Esophagus squamous epithelium (tissue), 5 donors: ENCODE results near the gene RHEBL1. TPM values are rescaled to one million over a fixed set of nuclear protein-coding genes. Genes with fewer than 3 reads are reported as not detected.

ENCODE experiments used
- DNase-seq: peaks from one replicate; lab custom pipeline; 2025; lab: John Stamatoyannopoulos, UW
- H3K27ac ChIP-seq, 4 donors: fragments of 200-600 bp; sonication (generic); one replicate each; pipeline ENCODE4 v1.5.1; 2016 to 2019; ENCODE audit warnings: mild to moderate bottlenecking in 1 of 4
- H3K27me3 ChIP-seq, 4 donors: fragments of 200-600 bp; sonication (generic); 1 replicate in 3 of 4; 2 replicates in 1 of 4; pipeline versions ENCODE4 v1.5.1 to v1.6.0; 2017 to 2021; ENCODE audit warnings: antibody characterized with exemption in 1 of 4
- H3K36me3 ChIP-seq, 3 donors: fragments of 200-600 bp; sonication (generic); one replicate each; pipeline ENCODE4 v1.5.1; 2016 to 2019
- H3K4me1 ChIP-seq, 3 donors: fragments of 200-600 bp; sonication (generic); one replicate each; pipeline ENCODE4 v1.5.1; 2017 to 2019
- H3K4me3 ChIP-seq, 4 donors: fragments of 200-600 bp; sonication (generic); 1 replicate in 3 of 4; 2 replicates in 1 of 4; pipeline ENCODE4 v1.5.1; 2016 to 2019; ENCODE audit warnings: mild to moderate bottlenecking in 2 of 4, moderate library complexity in 1 of 4
- H3K9me3 ChIP-seq, 3 donors: fragments of 200-600 bp; sonication (generic); one replicate each; pipeline ENCODE4 v1.5.1; 2016 to 2019
- POLR2A ChIP-seq, 4 donors: fragments of 450-650 bp; IDR thresholded peaks; one replicate each; pipeline ENCODE4 v1.6.1; 2017; ENCODE audit warnings: antibody characterized with exemption in 4 of 4, mild to moderate bottlenecking in 4 of 4, moderate library complexity in 3 of 4
- WGBS, 2 donors: methylation state at CpG; one replicate each; pipeline ENCODE4 v1.1.5; 2018; 5-methylcytosine and 5-hydroxymethylcytosine counted together
- intact Hi-C: fragments of 100-400 bp; cut with DNase I; formaldehyde crosslinking; loops from one replicate; pipeline ENCODE4 v1.15.0; 2022
- total RNA-seq, 4 donors: library from RNA; depleted of rRNA; stranded (reverse); fragments of >200 nt; gene quantifications; one replicate each; pipeline ENCODE4 v1.1.0, GENCODE V29; 2016
- TF ChIP-seq, protein P1 (sequence below), 6 experiments: fragments of 450-650 bp in 4 of 6; fragments of 200-600 bp in 2 of 6; sonication (generic) in 2 of 6; IDR thresholded peaks; one replicate each; pipeline ENCODE4 v1.5.1; 2016 to 2019; ENCODE audit warnings: antibody characterized with exemption in 6 of 6, mild to moderate bottlenecking in 4 of 6, moderate library complexity in 4 of 6
- donor health status: DM: yes; HTN: yes; CAD: no.

RHEBL1 gene
- total RNA-seq, 4 donors from 2014 or later = 0.23 to 0.44 TPM; not detected in 2

DNA sequence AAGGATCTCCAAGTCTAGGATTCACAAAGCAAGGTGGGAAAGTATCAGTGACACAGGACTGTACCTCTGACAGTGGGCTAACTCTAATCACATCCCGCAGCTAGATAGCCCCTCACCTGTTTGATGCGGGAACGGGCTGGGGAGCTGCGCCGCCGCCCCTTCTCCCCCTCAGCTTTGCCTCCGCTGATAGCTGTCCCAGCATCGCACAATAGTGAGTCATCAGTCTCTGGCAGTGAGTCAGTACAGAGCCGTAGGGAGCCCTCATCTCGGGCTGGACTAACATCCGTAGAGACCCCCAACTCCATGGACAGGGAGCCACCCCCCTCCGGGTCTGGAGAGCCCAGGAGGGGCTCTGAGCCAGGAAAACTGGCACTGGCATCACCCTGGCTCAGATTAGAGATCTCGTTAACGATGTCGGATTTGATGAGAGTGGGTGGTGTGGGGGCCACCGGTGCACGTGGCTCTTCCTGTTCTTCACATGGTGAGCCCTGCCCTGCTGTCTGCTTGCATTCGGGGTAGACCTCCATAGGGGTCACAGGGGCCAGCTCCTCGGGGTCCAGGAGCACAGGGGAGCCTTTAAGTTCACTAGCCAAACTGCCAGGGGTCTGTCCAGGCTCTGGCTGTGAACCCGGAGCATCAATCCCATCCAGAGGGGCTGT is 20.1 kb downstream of the RHEBL1 start:
- DNase-seq = no peak
- Histone ChIP-seq H3K4me3 (no peak overlapping the region), H3K9me3 (no peaks in the 10 kb centered on the region), H3K36me3 (peaks cover 70 to 100% (median 93%) of the 10 kb centered on the region in 3 donors), H3K27ac (no peak overlapping the region), H3K4me1 (peaks cover 0 to 21% (median 0%) of the 10 kb centered on the region in 3 donors), H3K27me3 (no peaks in the 10 kb centered on the region)
- 71 to 74% methylated on average over 8 to 10 of the region's 20 CpGs for WGBS, 2 donors
- intact Hi-C loops = no loop called here
- TF ChIP-seq POLR2A (IDR thresholded peaks at IDR 0.05) = no peak
- TF ChIP-seq, protein P1, sequence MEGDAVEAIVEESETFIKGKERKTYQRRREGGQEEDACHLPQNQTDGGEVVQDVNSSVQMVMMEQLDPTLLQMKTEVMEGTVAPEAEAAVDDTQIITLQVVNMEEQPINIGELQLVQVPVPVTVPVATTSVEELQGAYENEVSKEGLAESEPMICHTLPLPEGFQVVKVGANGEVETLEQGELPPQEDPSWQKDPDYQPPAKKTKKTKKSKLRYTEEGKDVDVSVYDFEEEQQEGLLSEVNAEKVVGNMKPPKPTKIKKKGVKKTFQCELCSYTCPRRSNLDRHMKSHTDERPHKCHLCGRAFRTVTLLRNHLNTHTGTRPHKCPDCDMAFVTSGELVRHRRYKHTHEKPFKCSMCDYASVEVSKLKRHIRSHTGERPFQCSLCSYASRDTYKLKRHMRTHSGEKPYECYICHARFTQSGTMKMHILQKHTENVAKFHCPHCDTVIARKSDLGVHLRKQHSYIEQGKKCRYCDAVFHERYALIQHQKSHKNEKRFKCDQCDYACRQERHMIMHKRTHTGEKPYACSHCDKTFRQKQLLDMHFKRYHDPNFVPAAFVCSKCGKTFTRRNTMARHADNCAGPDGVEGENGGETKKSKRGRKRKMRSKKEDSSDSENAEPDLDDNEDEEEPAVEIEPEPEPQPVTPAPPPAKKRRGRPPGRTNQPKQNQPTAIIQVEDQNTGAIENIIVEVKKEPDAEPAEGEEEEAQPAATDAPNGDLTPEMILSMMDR (IDR thresholded peaks at IDR 0.05) = no peak

- intact Hi-C loops = no loop called here
- H3K9me3 ChIP-seq = no peaks in the 10 kb centered on the region
- H3K27ac ChIP-seq = no peak overlapping the region
- WGBS, 2 donors = 87 to 93% methylated on average over 10 of the region's 10 CpGs
- peaks cover 71 to 100% (median 93%) of the 10 kb centered on the region in 3 donors for H3K36me3 ChIP-seq
- TF ChIP-seq, protein P1 (IDR thresholded peaks at IDR 0.05) = no peak
- no peak for TF ChIP-seq POLR2A (IDR thresholded peaks at IDR 0.05)
- DNase-seq = no peak
- H3K4me3 ChIP-seq = no peak overlapping the region
- peaks cover 0 to 14% (median 0%) of the 10 kb centered on the region in 3 donors for H3K4me1 ChIP-seq
- H3K27me3 ChIP-seq = no peaks in the 10 kb centered on the region
These were observed 20.8 kb downstream of the RHEBL1 start for GRCh38 chr12:49048953-49049352.

- intact Hi-C loops = no loop called here
- no peak for DNase-seq
- no peak overlapping the region for H3K4me3 ChIP-seq
- H3K9me3 ChIP-seq = no peaks in the 10 kb centered on the region
- H3K27ac ChIP-seq = no peak overlapping the region
- 94 to 97% methylated on average over 5 to 6 of the region's 12 CpGs for WGBS, 2 donors
- no peaks in the 10 kb centered on the region for H3K27me3 ChIP-seq
- peaks cover 67 to 100% (median 95%) of the 10 kb centered on the region in 3 donors for H3K36me3 ChIP-seq
- H3K4me1 ChIP-seq = no peaks in the 10 kb centered on the region
- TF ChIP-seq, protein P1 (IDR thresholded peaks at IDR 0.05) = no peak
- TF ChIP-seq POLR2A (IDR thresholded peaks at IDR 0.05) = no peak
These were observed 23.5 kb downstream of the RHEBL1 start for GRCh38 chr12:49046129-49046895.

DNA sequence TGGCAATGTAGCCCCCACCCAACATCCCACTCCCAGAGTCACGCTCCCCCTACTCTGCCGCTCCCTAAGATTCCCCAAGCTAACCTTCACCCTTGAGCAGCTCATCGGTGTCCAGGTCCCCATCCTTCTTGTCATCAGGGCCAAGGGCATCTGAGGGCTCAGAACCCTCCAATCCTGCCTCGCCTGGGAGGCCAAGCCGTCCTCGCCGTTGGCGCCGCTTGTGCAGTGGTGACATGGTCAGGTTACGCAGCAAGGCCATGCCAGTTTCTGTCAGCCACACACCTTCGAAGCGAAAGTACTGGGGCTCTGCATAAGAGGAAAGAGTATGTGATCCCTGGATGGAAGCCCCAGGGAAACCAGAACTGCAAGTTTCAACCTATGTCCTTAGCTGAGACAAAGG is 25.1 kb downstream of the RHEBL1 start:
- TF ChIP-seq, protein P1 (IDR thresholded peaks at IDR 0.05) = no peak
- no peak for TF ChIP-seq POLR2A (IDR thresholded peaks at IDR 0.05)
- no peak overlapping the region for H3K27ac ChIP-seq
- DNase-seq = no peak
- no peaks in the 10 kb centered on the region for H3K27me3 ChIP-seq
- whole genome bisulfite sequencing, 2 donors = 100% methylated on average over 4 of the region's 12 CpGs; no CpG with 5 or more reads in 1 of the 2 donors
- H3K9me3 ChIP-seq = no peaks in the 10 kb centered on the region
- intact Hi-C loops = no loop called here
- H3K4me1 ChIP-seq = no peaks in the 10 kb centered on the region
- no peak overlapping the region for H3K4me3 ChIP-seq
- H3K36me3 ChIP-seq = peaks cover 66 to 100% (median 95%) of the 10 kb centered on the region in 3 donors

DNA sequence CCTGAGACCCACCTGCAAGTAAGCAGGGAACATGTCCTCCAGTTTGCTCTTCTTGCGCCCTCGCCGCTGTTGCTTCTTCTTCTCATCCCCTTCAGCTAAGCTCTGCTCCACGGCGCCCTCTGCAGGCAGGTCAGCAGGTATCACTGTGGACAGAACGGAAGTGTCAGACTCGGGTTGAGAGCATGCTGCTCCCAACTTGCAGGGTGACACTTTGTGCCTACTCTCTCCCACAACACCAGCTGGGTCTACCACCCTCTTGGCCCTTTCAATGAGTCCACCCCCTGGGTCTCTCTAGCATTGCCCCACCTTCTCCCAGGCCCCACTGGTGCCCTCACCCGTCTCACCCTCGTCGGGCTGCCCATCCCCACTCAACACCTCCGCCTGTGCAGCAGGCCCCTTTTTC is 25.9 kb downstream of the RHEBL1 start:
- H3K27ac ChIP-seq = no peak overlapping the region
- peaks cover 65 to 100% (median 95%) of the 10 kb centered on the region in 3 donors for H3K36me3 ChIP-seq
- TF ChIP-seq, protein P1 (IDR thresholded peaks at IDR 0.05) = peak in 4 of 6 experiments; percentile 40 to 67 (median 54)
- no peak for TF ChIP-seq POLR2A (IDR thresholded peaks at IDR 0.05)
- H3K4me1 ChIP-seq = no peaks in the 10 kb centered on the region
- no peaks in the 10 kb centered on the region for H3K9me3 ChIP-seq
- H3K4me3 ChIP-seq = no peak overlapping the region
- no peak for DNase-seq
- intact Hi-C loops = no loop called here
- H3K27me3 ChIP-seq = no peaks in the 10 kb centered on the region
- WGBS, 2 donors = 55 to 68% methylated on average over 11 of the region's 11 CpGs
